ENCODE measurements around the gene MALT1. TPM values are rescaled to one million over a fixed set of nuclear protein-coding genes. Genes with fewer than 3 reads are reported as not detected.

MALT1 gene
- total and polyA plus RNA-seq, 9 donors, result 9.0 to 24.7 (median 17.0) TPM

- Histone ChIP-seq H3K27me3 (no peaks in the 10 kb centered on the region), H3K9me3 (no peaks in the 10 kb centered on the region), H3K4me3 (no peak overlapping the region), H3K27ac (no peak overlapping the region), H3K4me1 (ENCODE audit: insufficient read depth) (peaks cover 16% of the 10 kb centered on the region), H3K36me3 (no peaks in the 10 kb centered on the region)
- 68 to 79% (median 72%) methylated on average over 4 of the region's 4 CpGs for WGBS, 3 donors
- no peak for DNase-seq
- intact Hi-C loops (cut with DNase I), result no loop called here
- TF ChIP-seq POLR2A (IDR thresholded peaks at IDR 0.05), result no peak
Observed at GRCh38 chr18:58785870-58786269, 114.6 kb downstream of the MALT1 start.

- intact Hi-C loops (cut with DNase I), result no loop called here
- 87 to 93% (median 88%) methylated on average over 14 of the region's 14 CpGs for WGBS, 3 donors
Observed at GRCh38 chr18:58787536-58788149, 116.4 kb downstream of the MALT1 start.

GRCh38 chr18:58788470-58788869 lies 117.2 kb downstream of the MALT1 start:
- no peak for DNase-seq
- no peak overlapping the region for H3K4me3 ChIP-seq
- H3K9me3 ChIP-seq, result no peaks in the 10 kb centered on the region
- no peak overlapping the region for H3K27ac ChIP-seq
- H3K36me3 ChIP-seq, result no peaks in the 10 kb centered on the region
- H3K4me1 ChIP-seq (ENCODE audit: insufficient read depth), result peaks cover 12% of the 10 kb centered on the region
- WGBS, 3 donors, result 92 to 95% (median 94%) methylated on average over 3 of the region's 3 CpGs
- TF ChIP-seq EP300 (IDR thresholded peaks at IDR 0.05) (no peak), CTCF (IDR thresholded peaks at IDR 0.05) (no peak), POLR2A (IDR thresholded peaks at IDR 0.05) (no peak)
- H3K27me3 ChIP-seq, result no peaks in the 10 kb centered on the region
- intact Hi-C loops (cut with DNase I), result no loop called here

More at GRCh38 chr18:58787536-58788149, 116.4 kb downstream of the MALT1 start:
- Histone ChIP-seq H3K4me1 (ENCODE audit: insufficient read depth) (peaks cover 12% of the 10 kb centered on the region), H3K36me3 (no peaks in the 10 kb centered on the region), H3K27ac (no peak overlapping the region), H3K4me3 (no peak overlapping the region), H3K9me3 (no peaks in the 10 kb centered on the region), H3K27me3 (no peaks in the 10 kb centered on the region)
- no peak for TF ChIP-seq CTCF (IDR thresholded peaks at IDR 0.05)
- TF ChIP-seq POLR2A (IDR thresholded peaks at IDR 0.05), result no peak
- no peak for TF ChIP-seq EP300 (IDR thresholded peaks at IDR 0.05)
- no peak for DNase-seq

- intact Hi-C loops (cut with DNase I), result no loop called here
- 23 to 30% (median 25%) methylated on average over 11 of the region's 11 CpGs for WGBS, 3 donors
- H3K9me3 ChIP-seq, result no peaks in the 10 kb centered on the region
- peaks cover 12% of the 10 kb centered on the region for H3K4me1 ChIP-seq (ENCODE audit: insufficient read depth)
- no peak for TF ChIP-seq POLR2A (IDR thresholded peaks at IDR 0.05)
- TF ChIP-seq EP300 (IDR thresholded peaks at IDR 0.05), result no peak
- no peak for TF ChIP-seq CTCF (IDR thresholded peaks at IDR 0.05)
- H3K27me3 ChIP-seq, result no peaks in the 10 kb centered on the region
- no peak overlapping the region for H3K4me3 ChIP-seq
- peak in 4 of 5 donors; percentile 28 to 55 (median 30) for DNase-seq
- H3K27ac ChIP-seq, result no peak overlapping the region
- no peaks in the 10 kb centered on the region for H3K36me3 ChIP-seq
Observed at GRCh38 chr18:58788971-58789875, 118.0 kb downstream of the MALT1 start.

- intact Hi-C loops (cut with DNase I), result no loop called here
- 34 to 48% (median 48%) methylated on average over 4 to 5 of the region's 5 CpGs for WGBS, 3 donors
Observed at GRCh38 chr18:58789876-58790240, 118.6 kb downstream of the MALT1 start.

More at GRCh38 chr18:58789876-58790240, 118.6 kb downstream of the MALT1 start:
- Histone ChIP-seq H3K4me3 (no peak overlapping the region), H3K9me3 (no peaks in the 10 kb centered on the region), H3K27me3 (no peaks in the 10 kb centered on the region), H3K36me3 (no peaks in the 10 kb centered on the region), H3K27ac (no peak overlapping the region), H3K4me1 (ENCODE audit: insufficient read depth) (peaks cover 12% of the 10 kb centered on the region)
- DNase-seq, result peak in 4 of 5 donors; percentile 22 to 58 (median 40)
- TF ChIP-seq EP300 (IDR thresholded peaks at IDR 0.05), result no peak
- TF ChIP-seq CTCF (IDR thresholded peaks at IDR 0.05), result no peak
- TF ChIP-seq POLR2A (IDR thresholded peaks at IDR 0.05), result no peak
